ENCODE results near the gene MED1. TPM values are rescaled to one million over a fixed set of nuclear protein-coding genes. Genes with fewer than 3 reads are reported as not detected.
"Not testable (repeated sequence)": the region's sequence is repeated elsewhere in the genome, so short reads cannot be mapped to it uniquely, and the experiment has no call there.

MED1 gene
- polyA plus RNA-seq, 1 of the 3 experiments (the other 2 are of a cell fraction): 12.3 TPM

- no peak for TF ChIP-seq REST (IDR thresholded peaks at IDR 0.05; ENCODE audit: low read depth, low read length)
Measured at GRCh38 chr17:39487946-39488345, 36.9 kb upstream of the MED1 start (continued).

GRCh38 chr17:39487490-39487889 lies 36.4 kb upstream of the MED1 start:
- H4K20me1 ChIP-seq (ENCODE audit: insufficient read depth): peaks cover 15% of the 10 kb centered on the region; the same call in 1 of the 2 replicates
- CTCF ChIA-PET; H2AFZ ChIP-seq (ENCODE audit: low read depth); H3K27me3 ChIP-seq (ENCODE audit: insufficient read depth); H3K9me3 ChIP-seq; H3K27ac ChIP-seq (ENCODE audit: low read depth in 2 of 2, low read length in 1 of 2); H3K4me1 ChIP-seq (ENCODE audit: control insufficient read depth in 1 of 2, insufficient read depth in 2 of 2, low read depth in 1 of 2, low read length in 1 of 2); H3K4me2 ChIP-seq; H3K4me3 ChIP-seq (ENCODE audit: low read depth in 2 of 2, low read length in 1 of 2); DNase-seq; H3K9ac ChIP-seq; H3K9me2 ChIP-seq; POLR2A ChIA-PET: not testable (repeated sequence)
- H3K36me3 ChIP-seq (replicated peaks in 1 of 2; ENCODE audit: control insufficient read depth in 1 of 2, insufficient read depth in 2 of 2, low read length in 1 of 2): peaks cover 9 to 30% of the 10 kb centered on the region in 2 experiments
- 98% methylated on average over 3 of the region's 3 CpGs for WGBS (ENCODE audit: low lambda C conversion rate)
- peaks cover 71% of the 10 kb centered on the region for H3K79me2 ChIP-seq (ENCODE audit: insufficient read depth)
- peaks cover 20% of the 10 kb centered on the region for H3F3A ChIP-seq (replicated peaks; ENCODE audit: insufficient read depth)

- Histone ChIP-seq H3K9me3 (no peaks in the 10 kb centered on the region), H3K36me3 (replicated peaks in 1 of 2; ENCODE audit: control insufficient read depth in 1 of 2, insufficient read depth in 2 of 2, low read length in 1 of 2) (peaks cover 9 to 24% of the 10 kb centered on the region in 2 experiments), H3K27ac (ENCODE audit: low read depth in 2 of 2, low read length in 1 of 2) (peak overlapping the region in 1 of 2 experiments; percentile 50; a peak in 2 of 4 replicates), H3F3A (replicated peaks; ENCODE audit: insufficient read depth) (peaks cover 22% of the 10 kb centered on the region), H3K4me1 (ENCODE audit: control insufficient read depth in 1 of 2, insufficient read depth in 2 of 2, low read depth in 1 of 2, low read length in 1 of 2) (peaks cover 0 to 4% of the 10 kb centered on the region in 2 experiments; a peak in 1 of 4 replicates), H3K27me3 (ENCODE audit: insufficient read depth) (no peaks in the 10 kb centered on the region), H3K4me2 (peak overlapping the region; percentile 12; the same call in 1 of the 2 replicates), H3K9me2 (no peaks in the 10 kb centered on the region), H4K20me1 (ENCODE audit: insufficient read depth) (peaks cover 15% of the 10 kb centered on the region; the same call in 1 of the 2 replicates), H3K79me2 (ENCODE audit: insufficient read depth) (peaks cover 83% of the 10 kb centered on the region), H3K4me3 (ENCODE audit: low read depth in 2 of 2, low read length in 1 of 2) (no peak overlapping the region), H3K9ac (0 out of 2 replicates have a peak overlapping the region, but pooled peaks have one; percentile 28), H2AFZ (ENCODE audit: low read depth) (no peak overlapping the region)
- WGBS (ENCODE audit: low lambda C conversion rate): 90% methylated on average over 2 of the region's 2 CpGs
- TF ChIP-seq FOXJ3 (CRISPR knock-in tag; IDR thresholded peaks at IDR 0.05) (no peak), EP300 (IDR thresholded peaks at IDR 0.05; ENCODE audit: borderline replicate concordance in 1 of 2, low read depth in 1 of 2, low read length in 1 of 2) (no peak), YY1 (IDR thresholded peaks at IDR 0.05; ENCODE audit: low read depth) (no peak), RCOR1 (IDR thresholded peaks at IDR 0.05; ENCODE audit: low read length) (no peak), FOXM1 (IDR thresholded peaks at IDR 0.05; ENCODE audit: low read depth) (no peak), PBX3 (IDR thresholded peaks at IDR 0.05) (no peak), FOSL2 (IDR thresholded peaks at IDR 0.05; ENCODE audit: borderline replicate concordance, low read depth) (no peak; the same call in 1 of the 2 replicates), NRF1 (IDR thresholded peaks at IDR 0.05; ENCODE audit: low read depth, low read length) (no peak), ELF1 (IDR thresholded peaks at IDR 0.05) (no peak), MAX (IDR thresholded peaks at IDR 0.05; ENCODE audit: low read depth) (no peak), TEAD4 (IDR thresholded peaks at IDR 0.05; ENCODE audit: borderline replicate concordance, insufficient read depth) (no peak)
- ChIA-PET CTCF (no interaction called here), POLR2A (no interaction called here)
- no peak for DNase-seq
Measured at GRCh38 chr17:39486242-39486641, 35.2 kb upstream of the MED1 start.

All from SK-N-SH (cell line).